Kidney capillary endothelial cell (primary cell): ENCODE results near the gene PRSS53.

Experiments used
- DNase-seq: peaks from one replicate; pipeline ENCODE4 v3.0.0-alpha.2; 2018; ENCODE audit warnings: low spot score

The PRSS53 gene

DNA sequence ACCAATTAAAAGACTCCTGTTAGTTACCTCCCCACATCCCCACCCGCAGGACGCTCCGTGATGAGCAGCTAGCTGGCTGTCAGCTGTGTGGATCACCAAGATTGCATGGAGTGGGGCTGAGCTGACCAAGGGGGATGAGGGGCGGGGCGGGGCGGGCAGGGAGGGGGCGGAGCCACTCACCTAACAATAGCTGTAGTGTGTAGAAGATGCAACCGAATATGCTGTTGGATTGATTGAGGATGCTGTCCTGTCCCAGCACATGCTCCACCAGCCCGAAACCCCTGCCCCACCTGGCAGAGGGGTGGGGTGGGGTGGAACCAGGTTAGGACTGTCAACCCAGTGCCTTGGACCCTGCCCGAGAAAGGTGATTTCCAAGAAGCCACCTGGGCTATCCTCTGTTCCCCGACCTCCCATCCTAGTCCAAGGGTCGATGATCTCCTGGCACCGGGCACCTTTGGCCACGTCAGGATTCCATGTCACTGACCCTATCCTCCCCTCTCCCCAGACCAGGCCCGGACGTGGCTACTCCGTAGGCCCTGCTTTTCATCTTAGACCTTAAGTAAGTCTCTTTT is 4.5 kb upstream of the PRSS53 start:
- no peak for DNase-seq

DNA sequence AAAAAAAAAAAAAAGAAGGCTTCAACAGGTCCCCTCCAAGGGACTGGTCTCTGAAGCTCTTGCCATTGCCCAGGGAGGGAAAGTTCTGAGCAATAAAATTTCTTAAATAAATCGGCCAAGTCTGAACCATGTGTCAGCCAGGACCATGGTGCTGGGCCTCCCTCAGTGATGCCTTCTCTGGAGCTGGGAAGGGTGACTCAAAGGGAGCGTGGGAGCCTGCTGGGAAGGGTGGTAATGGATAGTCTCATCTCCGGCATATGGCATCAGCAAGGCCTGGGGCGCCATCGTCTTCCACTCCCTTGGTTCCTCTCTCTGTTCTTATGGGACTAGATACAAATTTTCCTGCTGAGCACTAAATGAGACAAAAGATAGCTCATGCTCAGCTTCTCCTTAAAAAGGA is 3.6 kb upstream of the PRSS53 start:
- DNase-seq = no peak

DNA sequence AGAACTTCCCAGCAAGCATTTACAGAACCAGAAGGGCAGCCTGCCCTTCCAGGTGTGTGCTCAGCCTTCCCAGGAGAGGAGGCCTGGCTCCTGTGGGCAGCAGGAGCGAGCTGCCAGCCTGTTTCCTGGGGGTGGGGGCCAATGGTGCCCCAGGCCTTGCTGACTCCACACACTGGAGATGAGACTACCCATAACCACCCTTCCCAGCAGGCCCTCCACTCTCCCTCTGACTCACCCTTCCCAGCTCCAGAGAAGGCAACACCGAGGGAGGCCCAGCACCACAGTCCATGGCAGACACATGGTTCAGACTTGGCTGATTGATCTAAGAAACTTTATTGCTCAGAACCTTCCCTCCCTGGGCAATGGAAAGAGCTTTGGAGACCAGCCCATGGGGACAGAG is 1.8 kb upstream of the PRSS53 start:
- no peak for DNase-seq

- no peak for DNase-seq
Observed at GRCh38 chr16:31089199-31089598, 456 bp upstream of the PRSS53 start.

DNA sequence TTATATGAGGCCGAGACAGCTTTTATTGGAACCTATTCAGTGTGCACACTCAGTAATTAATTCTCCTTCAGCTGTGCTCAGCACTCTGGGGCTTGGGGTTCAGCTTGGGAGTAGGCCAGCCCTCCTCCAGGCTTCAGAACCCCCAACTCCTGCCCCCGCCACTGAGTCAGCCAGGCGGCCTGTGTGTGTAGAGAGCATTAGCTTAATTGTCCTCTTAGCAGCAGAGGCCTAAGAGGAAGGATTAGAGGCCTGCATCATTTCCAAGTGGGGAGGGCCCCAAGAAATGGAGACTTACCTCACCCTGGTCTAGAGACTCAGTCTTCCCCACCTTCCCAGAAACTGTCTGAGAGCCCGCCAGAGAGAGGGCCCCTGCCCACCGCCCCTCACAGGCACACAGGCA is 772 bp downstream of the PRSS53 start:
- no peak for DNase-seq

DNA sequence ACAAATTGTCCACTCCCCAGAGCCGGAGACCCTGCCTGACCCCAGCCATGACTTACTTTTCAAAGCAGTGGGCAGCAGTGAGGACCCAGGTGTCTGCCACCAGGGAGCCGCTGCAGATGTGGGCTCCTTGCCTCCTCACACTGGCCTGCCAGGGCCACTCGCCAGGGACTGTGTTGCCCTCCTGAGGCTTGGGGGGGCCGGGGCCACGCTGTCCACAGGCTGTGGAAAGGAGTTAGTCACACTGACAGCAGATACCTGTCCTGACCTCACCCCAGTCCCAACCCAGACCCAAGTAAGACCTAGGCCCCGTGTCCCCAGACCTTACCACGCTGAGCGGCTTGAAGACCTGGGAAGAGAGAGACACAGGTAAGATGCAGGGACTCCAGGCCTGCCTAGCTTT is 1.3 kb downstream of the PRSS53 start:
- DNase-seq = no peak

DNA sequence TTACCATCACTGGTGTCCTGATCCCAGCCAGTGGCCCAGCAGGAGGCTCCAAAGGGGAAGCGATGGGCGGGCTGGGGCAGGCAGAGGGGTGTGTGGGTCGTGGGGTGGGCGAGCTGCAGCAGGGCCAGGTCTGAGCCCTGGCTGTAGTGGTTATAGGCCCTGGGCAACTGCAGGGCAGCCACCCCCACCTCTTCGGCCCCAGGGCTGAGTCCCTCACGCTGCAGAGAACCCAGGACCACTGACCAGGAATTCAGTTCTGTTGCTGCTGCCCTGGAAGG is 2.2 kb downstream of the PRSS53 start:
- no peak for DNase-seq

DNA sequence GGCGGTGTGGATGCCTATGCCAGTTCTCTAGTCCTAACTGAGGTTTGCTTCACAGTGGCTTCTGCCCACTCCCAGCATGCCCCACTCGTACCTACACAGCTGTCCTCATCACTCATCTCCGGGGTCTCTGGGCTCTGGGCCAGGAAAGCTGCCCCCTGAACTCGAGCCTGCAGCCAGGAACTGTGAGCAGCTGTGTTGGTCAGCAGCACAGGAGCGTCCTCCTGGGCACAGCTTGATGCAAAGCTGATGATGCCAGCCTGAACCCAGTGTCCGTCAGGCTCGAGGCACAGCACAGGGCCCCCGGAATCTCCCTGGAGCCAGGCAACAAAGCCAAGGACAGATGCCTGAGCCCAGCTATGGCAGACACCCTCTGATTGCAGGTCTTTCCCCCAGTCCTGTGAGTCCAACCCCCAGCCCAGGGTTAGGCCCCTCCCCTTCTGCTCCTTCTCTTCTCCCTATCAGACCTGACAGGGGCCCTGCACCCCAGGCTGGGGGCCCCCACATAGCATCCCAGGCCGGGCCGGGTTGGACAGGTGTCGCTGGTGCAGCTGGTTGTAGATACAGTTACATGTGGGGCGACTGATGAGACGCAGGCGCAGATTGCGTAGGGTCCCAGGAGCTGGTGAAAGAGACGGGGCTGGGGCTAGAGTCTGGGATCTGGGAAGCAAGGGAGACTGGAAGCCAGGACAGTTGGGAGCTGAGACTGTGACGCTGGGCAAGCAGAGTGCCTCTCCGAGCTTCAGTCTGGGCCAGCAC is 2.7 kb downstream of the PRSS53 start:
- DNase-seq = no peak

DNA sequence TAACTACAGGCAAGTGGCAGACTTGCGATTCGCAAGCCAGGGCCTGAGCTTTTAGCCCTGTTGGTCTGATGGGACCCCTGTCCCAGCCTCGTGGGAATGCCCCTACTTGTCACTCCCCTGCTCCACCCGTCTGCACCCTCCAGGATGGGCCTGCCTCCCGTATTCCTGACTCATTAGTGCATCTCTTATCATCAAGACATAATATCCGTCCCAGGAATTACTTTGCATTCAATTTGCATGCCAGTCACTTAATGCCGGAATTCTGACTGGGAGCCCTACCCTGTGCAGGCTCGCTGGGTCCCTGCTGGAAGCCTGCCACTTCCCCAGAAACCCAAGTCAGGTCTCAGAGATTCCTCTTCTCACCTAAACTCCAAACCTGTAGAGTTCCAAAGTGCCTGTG is 3.3 kb downstream of the PRSS53 start:
- no peak for DNase-seq

DNA sequence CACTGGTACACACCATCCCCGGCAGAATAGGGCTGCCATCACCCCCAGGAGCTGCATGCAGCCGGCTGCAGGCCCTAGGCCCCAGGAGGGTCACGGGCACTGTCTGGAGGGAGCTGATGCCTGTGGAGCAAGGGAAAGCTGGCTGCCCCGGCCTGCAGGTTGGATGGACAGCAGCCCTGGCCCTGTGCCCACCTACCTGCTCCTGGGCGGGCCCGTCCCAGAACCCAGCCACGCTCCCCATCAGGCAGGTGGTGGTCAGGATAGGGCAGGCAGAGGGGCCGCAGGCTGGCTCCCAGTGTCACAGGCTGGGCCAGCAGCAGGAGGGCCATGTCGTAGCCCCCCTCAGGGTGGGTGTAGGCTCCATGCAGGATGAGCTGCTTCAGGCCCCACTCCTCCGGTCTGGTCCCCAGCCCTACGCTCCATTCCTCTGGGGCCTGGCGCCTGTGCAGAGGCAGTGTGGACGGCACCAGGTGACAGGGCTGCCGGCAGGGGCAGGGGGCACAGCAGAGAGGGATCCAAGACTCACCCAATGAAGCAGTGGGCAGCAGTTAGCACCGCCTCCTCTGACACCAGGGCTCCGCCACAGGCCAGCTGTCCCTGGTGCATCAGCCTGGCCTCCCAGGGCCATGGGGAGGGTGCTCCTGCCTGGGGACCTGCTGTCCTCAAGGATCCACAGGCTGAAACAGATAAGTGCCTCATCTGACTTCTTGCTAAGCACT is 4.0 kb downstream of the PRSS53 start:
- no peak for DNase-seq

GRCh38 chr16:31083981-31084380 is 4.8 kb downstream of the PRSS53 start:
- DNase-seq = no peak

DNA sequence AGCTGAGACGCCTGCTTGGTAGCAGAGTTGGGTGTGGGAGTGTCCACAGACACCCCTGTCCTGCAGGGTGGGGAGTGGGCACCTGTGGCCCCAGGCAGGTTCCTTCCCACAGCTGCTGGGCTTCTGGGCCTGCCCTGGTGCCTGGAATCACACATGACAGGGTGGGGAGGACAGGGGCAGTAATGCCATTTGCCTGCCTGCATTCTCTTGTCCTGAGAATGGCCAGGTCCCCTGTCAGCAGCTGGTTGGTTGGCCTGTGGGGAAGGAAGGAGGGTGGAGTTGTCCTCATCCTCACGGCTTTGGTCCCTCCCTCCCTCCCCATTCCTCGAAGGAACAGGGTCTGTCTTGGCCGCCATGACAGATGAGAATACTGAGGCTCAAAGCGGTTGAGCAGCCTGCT is 5.2 kb downstream of the PRSS53 start:
- no peak for DNase-seq

DNA sequence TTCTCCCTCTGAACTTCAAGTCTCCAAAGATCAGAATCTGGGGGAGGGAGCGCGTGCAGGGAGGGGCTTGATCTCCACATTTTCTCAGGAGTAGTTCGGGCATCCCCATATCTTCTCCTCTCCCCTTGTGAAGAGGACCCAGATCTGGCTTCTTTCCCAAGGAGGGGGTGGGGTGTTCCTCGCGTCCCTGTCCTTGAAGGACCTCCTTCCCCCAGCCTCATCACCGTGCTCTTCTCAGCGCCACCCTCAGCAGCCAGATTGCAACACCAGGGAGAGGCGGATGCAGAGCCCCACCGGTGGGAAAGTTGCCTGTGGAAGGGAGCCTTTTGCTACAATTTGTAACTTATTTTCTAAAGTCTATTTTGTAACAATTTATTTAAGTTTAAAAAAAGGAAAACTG is 5.7 kb downstream of the PRSS53 start:
- no peak for DNase-seq

- DNase-seq = no peak
Observed at GRCh38 chr16:31082368-31083045, 6.2 kb downstream of the PRSS53 start.

DNA sequence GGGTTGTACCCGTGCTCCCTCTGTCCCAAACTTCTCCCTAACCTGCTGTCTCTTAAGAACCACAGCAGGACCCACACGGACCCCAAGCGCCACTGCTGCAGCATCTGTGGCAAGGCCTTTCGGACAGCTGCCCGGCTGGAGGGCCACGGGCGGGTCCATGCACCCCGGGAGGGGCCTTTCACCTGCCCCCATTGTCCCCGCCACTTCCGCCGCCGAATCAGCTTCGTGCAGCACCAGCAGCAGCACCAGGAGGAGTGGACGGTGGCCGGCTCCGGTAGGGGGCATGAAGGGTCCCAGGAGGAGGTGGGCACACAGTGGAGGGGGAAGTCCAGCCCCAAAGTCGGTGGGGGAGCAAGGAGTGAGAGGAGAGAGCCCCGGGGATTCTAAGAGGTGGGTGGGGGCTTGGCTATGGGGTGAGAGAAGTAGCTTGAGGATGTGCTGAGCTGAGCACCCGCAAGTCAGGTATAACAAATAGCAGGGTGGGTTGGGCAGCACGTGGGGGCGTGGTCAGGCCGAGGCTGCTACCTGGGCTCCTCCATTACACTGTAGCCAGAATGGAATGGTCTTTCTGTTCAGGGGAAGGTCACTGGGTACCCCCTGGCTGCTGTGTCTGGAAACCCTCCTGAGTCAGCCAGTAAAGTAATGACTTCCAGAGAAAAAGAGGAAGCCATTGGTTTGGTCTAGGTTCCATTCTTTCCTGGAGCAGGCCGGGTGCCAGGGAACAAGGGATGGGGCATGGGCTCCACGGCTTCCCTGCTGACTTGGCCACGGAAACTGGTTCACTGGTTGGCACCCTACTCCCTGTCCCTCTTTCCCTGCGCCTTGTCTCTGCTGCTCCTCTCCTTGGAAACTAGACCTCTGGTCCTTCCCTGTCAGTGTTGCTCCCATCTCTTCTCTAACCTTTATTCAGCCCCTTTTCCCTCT is 7.1 kb downstream of the PRSS53 start:
- DNase-seq = no peak

DNA sequence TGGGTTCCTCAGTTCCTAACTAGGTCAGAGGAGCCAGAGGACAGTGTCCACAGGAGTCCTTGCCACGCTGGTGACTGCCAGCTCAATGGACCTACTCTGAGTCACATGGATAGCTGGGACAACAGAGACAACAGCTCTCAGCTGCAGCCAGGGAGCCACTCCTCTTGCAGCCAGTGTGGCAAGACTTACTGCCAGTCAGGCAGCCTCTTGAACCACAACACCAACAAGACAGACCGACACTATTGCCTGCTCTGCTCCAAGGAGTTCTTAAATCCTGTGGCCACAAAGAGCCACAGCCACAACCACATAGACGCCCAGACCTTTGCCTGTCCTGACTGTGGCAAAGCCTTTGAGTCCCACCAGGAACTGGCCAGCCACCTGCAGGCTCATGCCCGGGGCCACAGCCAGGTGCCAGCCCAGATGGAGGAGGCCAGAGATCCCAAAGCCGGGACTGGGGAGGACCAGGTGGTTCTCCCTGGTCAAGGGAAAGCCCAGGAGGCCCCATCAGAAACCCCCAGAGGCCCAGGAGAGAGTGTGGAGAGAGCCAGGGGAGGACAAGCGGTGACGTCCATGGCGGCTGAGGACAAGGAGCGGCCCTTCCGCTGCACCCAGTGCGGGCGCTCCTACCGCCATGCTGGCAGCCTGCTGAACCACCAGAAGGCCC is 7.9 kb downstream of the PRSS53 start:
- no peak for DNase-seq

DNA sequence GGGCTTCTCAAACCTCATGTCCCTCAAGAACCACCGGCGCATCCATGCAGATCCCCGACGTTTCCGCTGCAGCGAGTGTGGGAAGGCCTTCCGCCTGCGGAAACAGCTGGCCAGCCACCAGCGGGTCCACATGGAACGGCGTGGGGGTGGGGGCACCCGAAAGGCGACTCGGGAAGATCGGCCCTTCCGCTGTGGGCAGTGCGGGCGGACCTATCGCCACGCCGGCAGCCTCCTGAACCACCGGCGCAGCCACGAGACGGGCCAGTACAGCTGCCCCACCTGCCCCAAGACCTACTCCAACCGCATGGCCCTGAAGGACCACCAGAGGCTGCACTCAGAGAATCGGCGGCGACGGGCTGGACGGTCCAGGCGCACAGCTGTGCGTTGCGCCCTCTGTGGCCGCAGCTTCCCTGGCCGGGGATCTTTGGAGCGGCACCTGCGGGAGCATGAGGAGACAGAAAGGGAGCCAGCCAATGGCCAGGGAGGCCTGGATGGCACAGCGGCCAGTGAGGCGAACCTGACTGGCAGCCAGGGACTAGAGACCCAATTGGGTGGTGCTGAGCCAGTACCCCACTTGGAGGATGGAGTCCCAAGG is 8.6 kb downstream of the PRSS53 start:
- no peak for DNase-seq

DNA sequence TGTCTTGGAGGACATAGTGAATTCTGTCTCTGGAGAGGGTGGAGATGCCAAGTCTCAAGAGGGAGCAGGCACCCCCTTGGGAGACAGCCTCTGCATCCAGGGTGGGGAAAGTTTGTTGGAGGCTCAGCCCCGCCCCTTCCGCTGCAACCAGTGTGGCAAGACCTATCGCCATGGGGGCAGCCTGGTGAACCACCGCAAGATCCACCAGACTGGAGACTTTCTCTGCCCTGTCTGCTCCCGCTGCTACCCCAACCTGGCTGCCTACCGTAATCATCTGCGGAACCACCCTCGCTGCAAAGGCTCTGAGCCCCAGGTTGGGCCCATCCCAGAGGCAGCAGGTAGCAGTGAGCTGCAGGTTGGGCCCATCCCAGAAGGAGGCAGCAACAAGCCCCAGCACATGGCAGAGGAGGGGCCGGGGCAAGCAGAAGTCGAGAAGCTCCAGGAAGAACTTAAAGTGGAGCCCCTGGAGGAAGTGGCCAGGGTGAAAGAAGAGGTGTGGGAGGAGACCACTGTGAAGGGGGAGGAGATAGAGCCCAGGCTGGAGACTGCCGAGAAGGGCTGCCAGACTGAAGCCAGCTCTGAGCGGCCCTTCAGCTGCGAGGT is 9.3 kb downstream of the PRSS53 start:
- no peak for DNase-seq

- no peak for DNase-seq
Observed at GRCh38 chr16:31078597-31079341, 10.0 kb downstream of the PRSS53 start.
